IMR-90 (cell line): ENCODE data around the gene TBC1D8. TPM values are rescaled to one million over a fixed set of nuclear protein-coding genes. Genes with fewer than 3 reads are reported as not detected.

Experiments used
- ATAC-seq: fragments of 200-7000 bp; cut with Tn5 transposase; 2 replicates; pipeline ENCODE4 v1.9.1; 2020; ENCODE audit warnings: low read depth, mild to moderate bottlenecking, moderate library complexity
- BruUV-seq: library from RNA; stranded (reverse); fragments of 400-500 nt; replicated peaks from 2 replicates; lab custom pipeline; 2021; lab: Mats Ljungman, UMichigan
- CTCF ChIA-PET: fragments of 300-600 bp; formaldehyde crosslinking; extraction: SDS; loops from one replicate; lab custom pipeline; 2021; ENCODE audit warnings: antibody characterized with exemption; lab: Yijun Ruan, JAX
- POLR2A ChIA-PET: fragments of 300-600 bp; sonication (Branson Sonifier 250); formaldehyde crosslinking; loops from one replicate; lab custom pipeline; 2022; ENCODE audit warnings: antibody characterized with exemption; ENCODE audit not compliant: unreplicated experiment; lab: Charles Lee
- DNase-seq: peaks from one replicate; pipeline ENCODE4 v3.0.0; 2013
- H2AFZ ChIP-seq: replicated peaks from 2 replicates; pipeline ENCODE3; 2013; ENCODE audit warnings: low read length, mild to moderate bottlenecking; ENCODE audit not compliant: poor library complexity
- H2AK5ac ChIP-seq: 2 replicates; pipeline ENCODE4 v1.6.1; 2013; ENCODE audit warnings: low read depth, low read length, inconsistent platforms
- H2AK9ac ChIP-seq: replicated peaks from 2 replicates; pipeline ENCODE3; 2013; ENCODE audit warnings: mild to moderate bottlenecking, low read depth, low read length, moderate library complexity; ENCODE audit not compliant: poor library complexity
- H2BK120ac ChIP-seq: 2 replicates; pipeline ENCODE4 v1.6.1; 2013; ENCODE audit warnings: low read depth, low read length, inconsistent platforms
- H2BK15ac ChIP-seq: 3 replicates; pipeline ENCODE4 v1.6.1; 2013; ENCODE audit warnings: low read depth, low read length, inconsistent platforms
- H2BK20ac ChIP-seq: 2 replicates; pipeline ENCODE4 v1.6.1; 2013; ENCODE audit warnings: low read depth, mild to moderate bottlenecking, inconsistent platforms, low read length, moderate library complexity
- H2BK5ac ChIP-seq: 2 replicates; pipeline ENCODE4 v1.6.1; 2013; ENCODE audit warnings: mild to moderate bottlenecking, low read depth, low read length, inconsistent platforms; ENCODE audit not compliant: poor library complexity, severe bottlenecking
- H3K14ac ChIP-seq: replicated peaks from 2 replicates; pipeline ENCODE4 v1.6.1; 2013; ENCODE audit warnings: low read depth, low read length, inconsistent platforms
- H3K18ac ChIP-seq: 2 replicates; pipeline ENCODE4 v1.6.1; 2013; ENCODE audit warnings: low read depth, low read length, control low read depth
- H3K23ac ChIP-seq: 2 replicates; pipeline ENCODE4 v1.6.1; 2013; ENCODE audit warnings: low read depth, low read length, inconsistent platforms
- H3K27ac ChIP-seq: 2 replicates; pipeline ENCODE4 v1.5.1; 2013; ENCODE audit warnings: mild to moderate bottlenecking, control low read depth, low read length; ENCODE audit not compliant: insufficient read depth
- H3K27me3 ChIP-seq: 2 replicates; pipeline ENCODE4 v1.6.1; 2013; ENCODE audit warnings: low read length; ENCODE audit not compliant: control insufficient read depth, insufficient read depth
- H3K36me3 ChIP-seq: 2 replicates; pipeline ENCODE4 v1.6.1; 2013; ENCODE audit warnings: low read length, mixed read lengths; ENCODE audit not compliant: control insufficient read depth, insufficient read depth
- H3K4ac ChIP-seq: 2 replicates; pipeline ENCODE4 v1.6.1; 2013; ENCODE audit warnings: low read depth, low read length, inconsistent platforms
- H3K4me1 ChIP-seq: 2 replicates; pipeline ENCODE4 v1.6.1; 2013; ENCODE audit warnings: low read length, mixed read lengths; ENCODE audit not compliant: control insufficient read depth, insufficient read depth
- H3K4me2 ChIP-seq: 2 replicates; pipeline ENCODE4 v1.6.1; 2013; ENCODE audit warnings: low read depth, mild to moderate bottlenecking, control low read depth, low read length, moderate library complexity
- H3K4me3 ChIP-seq: 2 replicates; pipeline ENCODE4 v1.5.1; 2013; ENCODE audit warnings: low read depth, mild to moderate bottlenecking, control low read depth, low read length, moderate library complexity; ENCODE audit not compliant: insufficient read depth
- H3K56ac ChIP-seq: 2 replicates; pipeline ENCODE4 v1.6.1; 2013; ENCODE audit warnings: low read length, inconsistent platforms; ENCODE audit not compliant: insufficient read depth; ENCODE audit errors: extremely low read depth
- H3K79me1 ChIP-seq, 2 experiments: 2 replicates each; pipeline ENCODE4 v1.6.1; 2013; ENCODE audit warnings: low read length in 2 of 2, inconsistent platforms in 1 of 2, low read depth in 1 of 2
- H3K9ac ChIP-seq: 2 replicates; pipeline ENCODE4 v1.6.1; 2013; ENCODE audit warnings: low read depth, low read length, control low read depth
- H3K9me1 ChIP-seq: 2 replicates; pipeline ENCODE4 v1.6.1; 2013; ENCODE audit warnings: low read length, inconsistent platforms; ENCODE audit not compliant: insufficient read depth
- H3K9me3 ChIP-seq: 2 replicates; pipeline ENCODE4 v1.6.1; 2013; ENCODE audit warnings: low read length; ENCODE audit not compliant: control insufficient read depth, insufficient read depth
- H4K20me1 ChIP-seq: 2 replicates; pipeline ENCODE4 v1.6.1; 2013; ENCODE audit warnings: low read length, inconsistent platforms; ENCODE audit not compliant: insufficient read depth
- H4K5ac ChIP-seq: 2 replicates; pipeline ENCODE4 v1.6.1; 2013; ENCODE audit warnings: mild to moderate bottlenecking, low read depth, low read length, control low read depth
- H4K8ac ChIP-seq, 2 experiments: 2 replicates each; pipeline ENCODE4 v1.6.1; 2013; ENCODE audit warnings: low read depth in 2 of 2, low read length in 2 of 2, control low read depth in 1 of 2, inconsistent platforms in 1 of 2
- H4K91ac ChIP-seq: 2 replicates; pipeline ENCODE4 v1.6.1; 2013; ENCODE audit warnings: low read depth, low read length, inconsistent platforms; ENCODE audit not compliant: insufficient read depth
- CHD1 ChIP-seq: IDR thresholded peaks from 2 replicates; pipeline ENCODE4 v1.6.1; 2012; ENCODE audit warnings: low read depth, low read length, improper control_type of control experiment
- POLR2A ChIP-seq: IDR thresholded peaks from 2 replicates; pipeline ENCODE4 v1.6.1; 2012; ENCODE audit warnings: mild to moderate bottlenecking, low read depth, low read length
- RAD21 ChIP-seq: IDR thresholded peaks from 2 replicates; pipeline ENCODE4 v1.6.1; 2012; ENCODE audit warnings: low read length, improper control_type of control experiment
- WGBS, 2 experiments: methylation state at CpG; one replicate each; pipeline versions ENCODE4 v1.1.5 to v1.1.7; 2013; ENCODE audit warnings: missing lambda C conversion rate in 2 of 2; ENCODE audit not compliant: insufficient read length in 1 of 2; ENCODE audit errors: extremely low coverage in 2 of 2; 5-methylcytosine and 5-hydroxymethylcytosine counted together
- dilution Hi-C: fragments of 300-500 bp; cut with HindIII; formaldehyde crosslinking; loops from one replicate; pipeline ENCODE4 v1.14.3; 2018; ENCODE audit warnings: low sequenced_read_pairs; ENCODE audit not compliant: unreplicated experiment
- in situ Hi-C: fragments of 300-500 bp; cut with MboI; formaldehyde crosslinking; loops from 3 replicates; pipeline ENCODE4 v1.14.3; 2019; ENCODE audit warnings: low sequenced_read_pairs, inconsistent platforms, mixed read lengths
- intact Hi-C: fragments of 100-400 bp; cut with micrococcal nuclease; formaldehyde crosslinking; loops from 2 replicates; pipeline ENCODE4 v1.10.0; 2022
- polyA plus RNA-seq, 3 experiments: library from polyadenylated mRNA; depleted of rRNA; stranded (reverse); fragments of >200 nt; gene quantifications; 2 replicates each; pipeline ENCODE4 v1.2.3, GENCODE V29; 2012; ENCODE audit warnings: low replicate concordance in 1 of 3
- total RNA-seq: library from RNA; depleted of rRNA; stranded (reverse); fragments of >200 nt; gene quantifications from 2 replicates; pipeline ENCODE4 v1.2.3, GENCODE V29; 2012

Gene TBC1D8
- total and polyA plus RNA-seq, 2 of the 4 experiments (the other 2 are of a cell fraction), result 1.3 to 1.5 TPM

DNA sequence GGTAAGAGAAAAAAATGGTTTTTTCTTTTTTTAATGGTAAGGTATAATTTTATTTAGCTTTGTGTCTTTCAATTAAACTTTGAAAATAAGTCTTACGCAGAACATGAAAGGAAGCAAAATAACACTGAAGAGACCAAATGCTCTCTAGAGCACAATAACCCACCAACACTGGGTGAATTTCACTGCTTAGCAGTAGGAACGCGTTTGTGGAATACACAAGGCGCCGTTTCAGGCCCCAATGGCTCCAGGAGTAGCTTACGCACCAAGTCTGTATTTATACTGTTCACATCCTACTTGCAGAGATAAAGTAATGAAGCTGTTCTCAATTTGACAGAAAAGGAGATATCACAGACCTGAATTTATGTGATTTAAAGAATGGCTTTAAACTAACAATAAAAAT lies 125.6 kb downstream of the TBC1D8 start:
- BruUV-seq, result no TSS peak
- Histone ChIP-seq H3K27ac (no peak overlapping the region), H3K4ac (no peak overlapping the region), H4K91ac (no peak overlapping the region), H3K9me1 (peaks cover 7% of the 10 kb centered on the region; the same call in 1 of the 2 replicates), H3K9ac (no peak overlapping the region), H3K4me2 (no peak overlapping the region), H3K79me1 (peaks cover 0 to 8% of the 10 kb centered on the region in 2 experiments; a peak in 2 of 4 replicates), H3K36me3 (peaks cover 14% of the 10 kb centered on the region), H3K4me1 (no peaks in the 10 kb centered on the region), H2AFZ (no peak overlapping the region), H2BK5ac (no peak overlapping the region), H3K56ac (no peak overlapping the region), H2AK5ac (no peak overlapping the region), H4K8ac (no peak overlapping the region), H4K5ac (no peak overlapping the region), H4K20me1 (no peaks in the 10 kb centered on the region), H3K9me3 (no peaks in the 10 kb centered on the region), H2BK20ac (no peak overlapping the region), H3K27me3 (no peaks in the 10 kb centered on the region), H3K14ac (no peak overlapping the region), H3K23ac (no peak overlapping the region), H3K4me3 (no peak overlapping the region), H2AK9ac (no peak overlapping the region), H2BK15ac (no peak overlapping the region; the same call in 2 of the 3 replicates), H2BK120ac (no peak overlapping the region), H3K18ac (no peak overlapping the region)
- dilution Hi-C loops (no loop called here), intact Hi-C loops (no loop called here), in situ Hi-C loops (no loop called here)
- WGBS, 2 experiments, result no CpG with 5 or more reads among the region's 6 CpGs
- no peak for TF ChIP-seq POLR2A
- no peak for TF ChIP-seq CHD1
- TF ChIP-seq RAD21, result no peak
- DNase-seq, result no peak
- CTCF ChIA-PET, result interaction anchor here (1.3 kb wide), 1 partner anchor 180 kb away, joined by 3 read pairs; no protein-coding TSS in a partner anchor
- ATAC-seq, result no peak
- POLR2A ChIA-PET, result no interaction called here
